K562 (cell line): ENCODE results near the gene PPIE. TPM values are rescaled to one million over a fixed set of nuclear protein-coding genes. Genes with fewer than 3 reads are reported as not detected.

Source experiments
- CHD1 ChIP-seq: fragments of 200-600 bp; sonication (generic); IDR thresholded peaks from one replicate; pipeline ENCODE4 v1.6.1; 2012; ENCODE audit warnings: mild to moderate bottlenecking, moderate library complexity, low read length, inconsistent platforms
- DACH1 ChIP-seq: fragments of 450-650 bp; IDR thresholded peaks from 2 replicates; pipeline ENCODE4 v1.6.1; 2018; ENCODE audit not compliant: partially characterized antibody
- EP400 ChIP-seq: fragments of 450-650 bp; IDR thresholded peaks from 2 replicates; pipeline ENCODE4 v1.6.1; 2017; ENCODE audit warnings: antibody characterized with exemption, mild to moderate bottlenecking, moderate library complexity
- HMG20A ChIP-seq: fragments of 450-650 bp; formaldehyde crosslinking; conservative IDR thresholded peaks from 2 replicates; pipeline ENCODE4 v1.4.0; 2020; ENCODE audit warnings: mild to moderate bottlenecking, mixed read lengths
- KDM4B ChIP-seq, 2 experiments: fragments of 450-650 bp in 1 of 2; sonication (generic) in 1 of 2; IDR thresholded peaks; 2 replicates each; pipeline ENCODE4 v1.6.1; 2016 to 2017; ENCODE audit warnings: borderline replicate concordance in 2 of 2, antibody characterized with exemption in 1 of 2, low read depth in 1 of 2, mild to moderate bottlenecking in 1 of 2
- MAFF ChIP-seq: IDR thresholded peaks from 2 replicates; pipeline ENCODE4 v1.6.1; 2012; ENCODE audit warnings: low read length, improper control_type of control experiment
- NFATC3 ChIP-seq: fragments of 450-650 bp; IDR thresholded peaks from 2 replicates; pipeline ENCODE4 v1.6.1; 2017; ENCODE audit warnings: mild to moderate bottlenecking
- POLR2AphosphoS5 ChIP-seq: IDR thresholded peaks from 2 replicates; pipeline ENCODE4 v1.6.1; 2011; ENCODE audit warnings: mild to moderate bottlenecking, low read depth, low read length, moderate library complexity; ENCODE audit not compliant: control insufficient read depth, insufficient read depth
- RAD51 ChIP-seq: fragments of 450-650 bp; IDR thresholded peaks from 2 replicates; pipeline ENCODE4 v1.7.1; 2016; ENCODE audit warnings: low read depth, mild to moderate bottlenecking, borderline replicate concordance
- RNF2 ChIP-seq: sonication (generic); IDR thresholded peaks from 2 replicates; pipeline ENCODE4 v1.6.1; 2016
- ZC3H8 ChIP-seq: fragments of 450-650 bp; IDR thresholded peaks from 2 replicates; pipeline ENCODE4 v1.6.1; 2017
- ZNF224 ChIP-seq: sonication (generic); formaldehyde crosslinking; IDR thresholded peaks from 2 replicates; pipeline ENCODE4 v1.8.0; 2022; ENCODE audit warnings: mild to moderate bottlenecking, missing genetic modification reagents
- ZNF586 ChIP-seq: fragments of 450-650 bp; formaldehyde crosslinking; conservative IDR thresholded peaks from 2 replicates; pipeline ENCODE4 v1.4.0; 2020; ENCODE audit warnings: mild to moderate bottlenecking, moderate library complexity
- ZNF699 ChIP-seq: fragments of 250-450 bp; sonication (Bioruptor Pico); IDR thresholded peaks from 2 replicates; pipeline ENCODE4 v1.8.0; 2021; ENCODE audit warnings: mild to moderate bottlenecking, moderate library complexity; ENCODE audit not compliant: insufficient replicate concordance
- polyA plus RNA-seq, 8 experiments: library from polyadenylated mRNA; depleted of rRNA in 4 of 8; stranded (reverse) in 5 of 8; unstranded in 3 of 8; fragments of >200 nt; fragmentation: Nextera tagmentation in 2 of 8; fragmentation: Illumina TruSeq in 1 of 8; extraction: Ambion mirVana in 2 of 8; extraction: Trizol in 1 of 8; gene quantifications; 2 replicates each; pipeline versions ENCODE4 v1.2.1 to v1.2.3, GENCODE V29; 2011 to 2014; ENCODE audit warnings: inconsistent platforms in 1 of 8, missing spikeins in 1 of 8
- total RNA-seq, 7 experiments: library from RNA; depleted of rRNA in 6 of 7; stranded (reverse); fragments of >200 nt in 6 of 7; fragmentation: Illumina TruSeq in 2 of 7; extraction: Trizol in 2 of 7; gene quantifications; 2 replicates each; pipeline versions ENCODE4 v1.2.1 to v1.2.3, GENCODE V29; 2011 to 2021; ENCODE audit warnings: low replicate concordance in 1 of 7
- TF ChIP-seq, protein P1 (sequence below), 2 experiments: fragments of 450-650 bp in 1 of 2; sonication (generic) in 1 of 2; formaldehyde crosslinking in 1 of 2; IDR thresholded peaks; 2 replicates each; pipeline versions ENCODE4 v1.7.1 to v1.9.0; 2016 to 2022; ENCODE audit warnings: inconsistent platforms in 1 of 2, mild to moderate bottlenecking in 1 of 2, missing genetic modification reagents in 1 of 2

PPIE gene
- total and polyA plus RNA-seq, 9 of the 15 experiments (the other 6 are each of a cell fraction or from before 2014, with no cell fraction given) = 75.4 to 444 (median 131) TPM

DNA sequence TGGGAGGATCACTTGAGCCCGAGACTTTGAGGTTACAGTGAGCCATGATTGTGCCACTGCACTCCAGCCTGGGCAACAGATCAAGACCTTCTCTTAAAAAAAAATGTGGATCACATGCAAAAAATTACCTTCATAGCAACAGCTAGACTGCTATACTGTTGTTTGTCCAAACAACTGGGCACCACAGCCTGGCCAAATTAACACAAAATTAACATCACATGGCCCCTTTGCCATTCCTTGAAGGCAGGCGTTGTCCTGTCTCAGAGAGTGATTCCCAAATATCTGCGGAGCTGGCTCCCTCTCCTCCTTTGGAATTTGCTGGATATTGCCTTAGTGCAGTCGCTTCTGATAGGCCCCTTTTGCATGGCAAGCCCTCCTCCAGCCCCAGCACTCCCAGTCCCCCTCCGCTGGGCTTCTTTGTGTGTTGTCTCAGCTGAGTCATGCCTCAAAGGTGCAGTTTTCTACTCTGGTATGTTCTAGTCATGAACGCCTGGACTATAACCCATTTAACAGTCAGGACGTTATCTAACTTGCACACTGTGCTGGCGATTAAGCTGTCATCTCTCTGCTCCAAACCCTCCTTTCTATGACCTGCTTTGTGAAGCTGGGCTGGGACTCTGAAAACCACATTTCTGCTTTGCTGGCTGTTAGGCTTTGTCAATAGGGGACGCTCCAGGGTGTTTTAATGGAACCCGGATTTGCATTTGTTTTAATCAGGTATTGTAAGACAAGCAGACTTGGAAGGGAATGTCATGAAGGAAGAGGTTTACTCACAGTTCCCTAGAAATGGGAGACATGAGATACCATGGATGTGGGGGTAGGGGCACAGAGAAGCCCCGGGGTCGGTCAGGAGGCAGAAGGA lies 27.3 kb upstream of the PPIE start (continued):
- TF ChIP-seq, protein P1, sequence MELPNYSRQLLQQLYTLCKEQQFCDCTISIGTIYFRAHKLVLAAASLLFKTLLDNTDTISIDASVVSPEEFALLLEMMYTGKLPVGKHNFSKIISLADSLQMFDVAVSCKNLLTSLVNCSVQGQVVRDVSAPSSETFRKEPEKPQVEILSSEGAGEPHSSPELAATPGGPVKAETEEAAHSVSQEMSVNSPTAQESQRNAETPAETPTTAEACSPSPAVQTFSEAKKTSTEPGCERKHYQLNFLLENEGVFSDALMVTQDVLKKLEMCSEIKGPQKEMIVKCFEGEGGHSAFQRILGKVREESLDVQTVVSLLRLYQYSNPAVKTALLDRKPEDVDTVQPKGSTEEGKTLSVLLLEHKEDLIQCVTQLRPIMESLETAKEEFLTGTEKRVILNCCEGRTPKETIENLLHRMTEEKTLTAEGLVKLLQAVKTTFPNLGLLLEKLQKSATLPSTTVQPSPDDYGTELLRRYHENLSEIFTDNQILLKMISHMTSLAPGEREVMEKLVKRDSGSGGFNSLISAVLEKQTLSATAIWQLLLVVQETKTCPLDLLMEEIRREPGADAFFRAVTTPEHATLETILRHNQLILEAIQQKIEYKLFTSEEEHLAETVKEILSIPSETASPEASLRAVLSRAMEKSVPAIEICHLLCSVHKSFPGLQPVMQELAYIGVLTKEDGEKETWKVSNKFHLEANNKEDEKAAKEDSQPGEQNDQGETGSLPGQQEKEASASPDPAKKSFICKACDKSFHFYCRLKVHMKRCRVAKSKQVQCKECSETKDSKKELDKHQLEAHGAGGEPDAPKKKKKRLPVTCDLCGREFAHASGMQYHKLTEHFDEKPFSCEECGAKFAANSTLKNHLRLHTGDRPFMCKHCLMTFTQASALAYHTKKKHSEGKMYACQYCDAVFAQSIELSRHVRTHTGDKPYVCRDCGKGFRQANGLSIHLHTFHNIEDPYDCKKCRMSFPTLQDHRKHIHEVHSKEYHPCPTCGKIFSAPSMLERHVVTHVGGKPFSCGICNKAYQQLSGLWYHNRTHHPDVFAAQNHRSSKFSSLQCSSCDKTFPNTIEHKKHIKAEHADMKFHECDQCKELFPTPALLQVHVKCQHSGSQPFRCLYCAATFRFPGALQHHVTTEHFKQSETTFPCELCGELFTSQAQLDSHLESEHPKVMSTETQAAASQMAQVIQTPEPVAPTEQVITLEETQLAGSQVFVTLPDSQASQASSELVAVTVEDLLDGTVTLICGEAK (IDR thresholded peaks at IDR 0.05) = peak; percentile 15
- TF ChIP-seq, protein P1 (CRISPR knock-in tag; IDR thresholded peaks at IDR 0.05) = no peak
- peak; percentile 39; the same call in 1 of the 2 replicates for TF ChIP-seq EP400
- 0 out of 2 replicates have a peak, but pooled peaks have one; percentile 38 for TF ChIP-seq ZC3H8
- TF ChIP-seq CHD1 = peak; percentile 53
- TF ChIP-seq RAD51 = peak; percentile 32; the same call in 1 of the 2 replicates
- peak; percentile 90 for TF ChIP-seq RNF2
- no peak for TF ChIP-seq ZNF586 (CRISPR knock-in tag)
- peak; percentile 29 for TF ChIP-seq DACH1
- TF ChIP-seq ZNF699 (CRISPR knock-in tag) = no peak
- TF ChIP-seq KDM4B (IDR thresholded peaks at IDR 0.05; ENCODE audit: borderline replicate concordance in 2 of 2, low read depth in 1 of 2) = no peak
- no peak for TF ChIP-seq HMG20A (CRISPR knock-in tag)
- TF ChIP-seq MAFF = peak; percentile 88
- TF ChIP-seq POLR2AphosphoS5 = peak; percentile 95
- 0 out of 2 replicates have a peak, but pooled peaks have one; percentile 34 for TF ChIP-seq ZNF224 (CRISPR knock-in tag)
- peak; percentile 69; the same call in 1 of the 2 replicates for TF ChIP-seq NFATC3
